Ovary (tissue), 3 donors: ENCODE results near the gene EPM2A.

Experiments used
- CTCF ChIP-seq, 3 donors: fragments of 450-650 bp in 2 of 3; fragments of 200-600 bp in 1 of 3; IDR thresholded peaks; one replicate each; pipeline versions ENCODE4 v1.5.1 to v1.8.0; 2016 to 2022; ENCODE audit warnings: antibody characterized with exemption in 3 of 3, mild to moderate bottlenecking in 1 of 3
- EP300 ChIP-seq: sonication (generic); formaldehyde crosslinking; IDR thresholded peaks from one replicate; pipeline ENCODE4 v1.6.1; 2017; ENCODE audit warnings: antibody characterized with exemption
- POLR2A ChIP-seq: fragments of 450-650 bp; IDR thresholded peaks from one replicate; pipeline ENCODE4 v1.6.1; 2017; ENCODE audit warnings: antibody characterized with exemption, mild to moderate bottlenecking, moderate library complexity
- donor health status: DM: no; HTN: no; CAD: no.

- no peak for TF ChIP-seq POLR2A
- no peak for TF ChIP-seq CTCF (IDR thresholded peaks at IDR 0.05)
- TF ChIP-seq EP300 = no peak
Measured at GRCh38 chr6:145756170-145756662, 20.9 kb upstream of the EPM2A start.
